ENCODE data around the gene PRM1.
"Not testable (repeated sequence)": the region's sequence is repeated elsewhere in the genome, so short reads cannot be mapped to it uniquely, and the experiment has no call there.

The PRM1 gene

DNA sequence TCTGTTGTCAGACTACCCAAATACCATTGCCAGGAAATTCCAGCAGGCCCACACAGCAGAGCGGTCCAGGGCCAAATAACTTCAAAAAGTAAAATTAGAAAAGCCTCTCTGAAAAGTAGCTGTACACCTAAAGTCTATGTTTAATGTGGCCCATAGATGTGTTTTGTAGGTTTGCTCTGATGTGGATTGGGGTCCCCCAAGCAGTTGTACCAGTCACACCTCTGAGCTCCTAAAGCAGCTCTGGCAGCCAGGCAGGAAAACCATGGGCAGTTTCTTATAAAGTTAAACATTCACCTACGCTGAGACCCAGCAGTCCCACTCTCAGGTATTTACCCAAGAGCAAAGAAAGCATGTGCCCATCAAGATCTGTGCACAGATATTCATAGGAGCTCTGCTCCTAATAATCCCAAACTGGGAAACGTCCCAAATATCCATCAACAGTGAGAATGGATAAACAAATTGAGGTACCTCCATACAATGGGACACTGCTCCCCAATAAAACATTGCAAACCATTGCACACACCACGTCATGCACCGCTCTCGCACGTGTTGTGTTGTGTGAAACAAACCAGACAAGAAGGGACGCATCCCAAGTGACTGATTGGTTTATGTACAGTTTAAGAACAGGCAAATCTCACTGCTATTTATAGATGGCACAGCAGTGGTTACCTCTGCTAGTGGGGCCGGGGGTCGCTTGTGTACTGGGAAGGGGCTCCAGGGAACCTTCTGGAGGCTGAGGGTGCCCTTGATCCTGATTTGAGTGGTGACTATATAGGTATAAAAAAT, 15.8 kb upstream of the PRM1 start:
- no peak for DNase-seq

GRCh38 chr16:11296351-11296705, 15.2 kb upstream of the PRM1 start:
- no peak for DNase-seq

DNA sequence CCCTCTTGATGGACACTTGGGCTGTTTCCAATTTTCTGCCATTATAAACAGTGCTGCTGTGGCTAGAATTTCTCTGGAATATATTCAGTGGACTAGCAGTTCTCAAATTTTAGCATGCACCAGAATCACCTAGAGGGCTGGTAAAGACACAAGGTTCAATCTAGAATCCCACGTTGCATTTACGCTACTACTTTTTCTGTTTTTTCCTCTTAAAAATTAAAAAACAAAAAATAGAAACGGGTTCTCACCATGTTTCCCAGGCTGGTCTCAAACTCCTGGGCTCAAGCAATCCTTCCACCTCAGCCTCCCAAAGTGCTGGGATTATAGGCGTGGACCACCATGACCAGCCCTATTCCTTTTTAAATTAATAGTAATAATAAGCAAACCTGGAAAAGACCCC, 14.5 kb upstream of the PRM1 start:
- no peak for DNase-seq

DNA sequence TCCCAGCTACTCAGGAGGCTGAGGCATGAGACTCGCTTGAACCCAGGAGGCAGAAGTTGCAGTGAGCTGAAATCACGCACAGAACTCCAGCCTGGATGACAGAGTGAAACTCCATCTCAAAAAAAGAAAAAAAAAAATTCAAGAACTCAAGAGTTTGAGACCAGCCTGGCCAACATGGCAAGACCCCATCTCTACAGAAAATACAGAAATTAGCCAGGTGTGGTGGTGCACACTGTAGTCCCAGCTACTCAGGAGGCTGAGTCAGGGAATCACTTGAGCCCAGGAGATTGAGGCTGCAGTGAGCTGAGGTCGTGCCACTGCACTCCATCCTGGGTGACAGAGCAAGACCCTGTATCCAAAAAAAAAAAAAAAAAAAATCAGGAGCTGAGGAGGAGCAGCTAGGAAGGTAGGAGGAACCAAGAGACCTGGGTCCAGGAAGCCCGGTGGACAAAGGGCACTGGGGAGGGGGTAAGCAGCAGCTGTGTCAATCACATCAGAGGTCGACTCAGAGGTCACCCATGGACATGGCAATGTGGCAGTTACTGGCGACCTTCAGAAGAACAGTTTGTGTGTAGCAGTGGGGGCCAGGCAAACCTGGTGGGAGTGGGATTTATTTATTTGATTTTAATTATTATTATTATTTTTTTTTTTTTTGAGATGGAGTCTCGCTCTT, 11.1 kb upstream of the PRM1 start:
- no peak for DNase-seq

- no peak for DNase-seq
These were observed 10.1 kb upstream of the PRM1 start for GRCh38 chr16:11291091-11291703.

DNA sequence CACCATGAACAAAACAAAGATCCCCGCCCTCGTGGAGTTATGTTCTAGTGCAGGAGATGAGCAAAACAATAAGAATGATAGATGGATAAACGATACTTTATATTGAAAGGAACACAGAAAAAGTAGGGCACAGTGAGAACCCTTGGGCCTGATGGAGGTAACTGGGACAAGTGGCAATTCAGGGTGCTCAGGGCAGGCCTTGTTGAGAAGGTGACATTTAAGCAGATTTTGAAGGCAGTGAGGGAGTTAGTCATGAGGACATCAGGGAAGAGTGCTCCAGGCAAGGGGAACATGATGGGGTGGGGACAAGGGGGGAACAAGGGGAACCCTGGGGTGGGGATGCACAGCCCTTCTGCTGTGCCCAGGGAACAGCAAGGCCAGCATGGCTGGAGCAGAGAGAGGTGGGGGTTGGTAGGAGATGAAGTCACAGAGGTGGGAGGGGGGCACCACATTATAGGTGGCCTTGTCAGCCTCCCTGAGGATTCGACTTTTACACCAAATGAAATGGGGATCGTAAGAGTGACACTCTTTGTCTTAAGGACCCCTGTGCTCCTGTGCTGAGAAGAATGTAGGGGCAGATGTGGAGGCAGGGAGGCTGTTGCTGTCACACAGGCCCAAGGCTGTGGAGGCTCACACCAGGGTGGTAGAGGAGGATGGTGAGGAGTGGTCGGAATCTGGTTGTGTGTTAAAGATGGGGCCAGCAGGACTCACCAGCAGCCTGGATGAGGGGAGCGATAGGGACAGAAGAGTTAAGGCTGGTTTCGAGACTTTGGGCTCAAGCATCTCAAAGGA, 9.2 kb upstream of the PRM1 start:
- DNase-seq, result no peak

DNA sequence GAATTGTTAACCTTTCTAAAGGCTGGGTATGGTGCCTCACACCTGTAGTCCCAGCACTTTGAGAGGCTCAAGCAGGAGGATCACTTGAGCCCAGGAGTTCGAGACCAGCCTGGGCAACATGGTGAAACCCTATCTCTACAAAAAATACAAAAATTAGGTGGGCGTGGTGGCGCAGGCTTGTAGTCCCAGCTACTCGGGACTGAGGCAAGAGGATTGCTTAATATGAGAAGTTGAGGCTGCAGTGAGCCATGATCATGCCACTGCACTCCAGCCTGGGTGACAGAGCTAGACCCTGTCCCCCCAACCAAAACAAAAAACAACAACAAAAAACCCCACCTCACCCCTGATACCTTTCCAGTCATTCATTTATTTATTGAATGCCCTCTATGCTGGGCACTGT, 8.6 kb upstream of the PRM1 start:
- not testable (repeated sequence) for DNase-seq

DNA sequence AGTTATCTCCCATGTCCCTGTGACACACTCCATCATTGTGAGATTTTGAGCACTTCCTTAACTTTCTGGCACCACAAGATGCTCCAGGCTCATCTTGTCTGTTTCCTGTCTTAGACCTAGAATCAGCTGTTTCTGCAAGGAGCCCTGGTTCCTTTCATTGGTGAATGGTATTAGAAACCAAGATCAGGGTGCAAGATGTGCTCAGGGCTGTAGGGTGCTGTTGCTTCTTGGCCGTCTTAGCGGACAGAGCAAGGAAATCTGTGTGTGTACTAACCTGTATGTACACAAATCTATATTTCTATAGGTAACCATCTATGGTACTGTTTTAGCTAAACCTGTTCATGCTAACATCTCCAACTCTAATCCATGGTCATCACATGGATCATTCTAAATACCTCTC, 8.1 kb upstream of the PRM1 start:
- DNase-seq, result no peak

DNA sequence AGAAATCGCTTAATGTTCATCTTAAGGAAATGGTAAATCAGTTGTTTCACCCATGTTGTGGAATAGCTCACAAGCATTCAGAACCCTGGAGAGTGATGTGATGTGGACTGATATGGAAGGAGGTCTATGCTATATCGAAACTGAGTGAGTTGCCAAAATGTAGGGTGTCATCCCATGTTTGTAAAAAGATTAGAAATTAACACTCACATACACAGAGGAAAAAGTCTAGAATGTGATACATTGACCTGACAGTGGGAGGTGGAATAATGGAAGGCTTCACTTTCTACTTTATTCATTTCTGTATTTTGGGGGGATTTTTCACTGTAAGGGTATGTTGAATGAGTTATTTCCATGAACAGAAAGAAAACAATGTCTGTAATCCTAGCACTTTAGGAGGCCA, 4.7 kb upstream of the PRM1 start:
- DNase-seq, result no peak

DNA sequence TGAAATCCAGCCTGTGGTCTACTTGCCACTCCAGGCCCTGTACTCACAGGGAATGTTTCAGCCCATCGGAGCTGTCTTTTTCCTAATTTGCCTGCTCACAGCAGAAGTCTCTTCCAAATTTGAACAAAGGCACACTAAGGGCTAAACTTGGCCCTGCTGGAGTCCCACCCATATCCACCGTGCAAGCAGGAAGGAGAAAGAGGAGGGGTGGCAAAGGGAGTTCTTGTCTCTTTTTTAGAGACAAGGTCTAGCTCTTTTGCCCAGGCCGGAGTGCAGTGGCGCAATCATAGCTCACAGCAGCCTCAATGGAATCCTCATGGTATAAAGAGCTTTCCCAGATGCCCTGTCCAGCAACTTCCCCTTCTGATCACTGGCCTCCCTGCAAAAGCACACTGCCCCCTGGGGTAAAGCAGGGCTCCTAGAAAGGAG, 2.7 kb upstream of the PRM1 start:
- no peak for DNase-seq

DNA sequence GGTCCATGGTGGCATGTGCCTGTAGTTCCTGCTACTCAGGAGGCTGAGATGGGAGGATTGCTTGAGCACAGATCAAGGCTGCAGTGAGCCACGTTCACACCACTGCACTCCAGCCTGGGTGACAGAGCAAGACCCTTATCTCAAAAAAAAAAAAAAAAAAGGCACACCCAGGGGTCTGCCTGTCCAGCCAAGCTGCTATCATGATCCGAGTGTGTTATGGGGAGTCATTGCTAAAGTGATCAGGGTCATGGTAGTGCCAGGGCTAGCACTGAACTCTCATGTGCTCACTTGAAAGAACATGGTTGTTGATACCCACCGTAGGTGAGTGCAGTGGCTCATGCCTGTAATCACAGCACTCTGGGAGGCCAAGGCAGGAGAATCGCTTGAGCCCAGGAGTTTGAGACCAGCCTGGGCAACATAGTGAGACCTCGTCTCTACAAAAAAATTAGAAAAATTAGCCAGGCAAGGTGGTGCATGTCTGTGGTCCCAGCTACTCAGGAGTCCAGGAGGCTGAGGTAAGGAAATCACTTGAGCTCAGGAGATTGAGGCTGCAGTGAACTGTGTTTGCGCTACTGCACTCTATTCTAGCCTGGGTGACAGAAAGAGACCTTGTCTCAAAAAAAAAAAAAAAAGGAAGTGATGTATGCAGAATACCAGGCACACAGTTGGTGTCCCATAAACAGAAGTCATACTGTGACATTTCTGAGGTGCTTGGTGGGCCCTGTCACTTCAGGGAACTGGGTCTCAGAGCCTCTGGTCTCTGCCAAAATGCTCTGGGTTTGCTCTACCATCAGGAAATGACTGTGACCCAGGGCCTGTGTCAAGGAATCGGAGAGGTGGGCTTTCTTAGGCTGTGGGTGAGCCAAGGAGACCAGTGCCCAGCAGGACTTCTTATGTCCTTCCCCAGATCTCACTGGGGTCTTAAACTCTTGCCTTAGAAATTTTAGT, 2.2 kb downstream of the PRM1 start:
- no peak for DNase-seq

- no peak for DNase-seq
These were observed 3.4 kb downstream of the PRM1 start for GRCh38 chr16:11277607-11278337.

GRCh38 chr16:11276896-11277593, 4.1 kb downstream of the PRM1 start:
- no peak for DNase-seq

DNA sequence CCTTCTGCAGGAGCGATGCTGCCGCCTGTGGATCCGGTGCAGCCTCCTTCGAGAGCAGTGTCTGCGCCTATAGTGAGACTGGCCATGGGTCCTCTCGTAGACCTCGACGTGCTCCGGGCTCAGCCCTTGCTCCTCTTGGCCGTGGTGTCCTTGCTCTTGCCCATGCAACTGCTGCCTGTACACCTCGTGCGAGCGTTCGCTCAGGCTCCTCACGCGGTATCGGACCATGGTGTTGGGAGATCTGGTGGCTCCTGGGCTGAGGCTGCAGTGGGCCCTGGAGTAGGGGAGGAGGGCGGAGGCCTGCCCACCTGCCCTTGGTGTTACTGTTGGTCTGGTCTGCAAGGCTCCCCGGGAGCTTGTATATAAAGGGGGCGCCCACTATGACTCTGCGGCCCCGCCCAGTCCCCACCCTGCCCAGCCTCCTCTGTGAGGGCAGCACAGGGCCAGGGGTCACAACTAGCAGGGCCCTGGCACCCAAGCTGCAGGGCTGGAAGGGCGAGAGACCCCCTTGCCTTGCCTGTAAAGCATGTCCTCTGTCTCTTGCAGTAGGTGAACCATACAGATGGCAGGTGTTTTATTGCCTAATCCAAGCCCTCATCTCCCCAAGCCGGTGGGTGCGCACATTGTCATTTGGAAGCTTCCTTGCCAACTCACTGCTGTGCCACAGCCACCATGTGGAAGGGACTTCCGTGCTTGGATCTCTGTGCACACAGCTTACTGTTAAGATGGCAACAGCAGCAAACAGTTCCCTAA, 4.8 kb downstream of the PRM1 start, which contains the start of gene PRM2:
TSS of gene PRM2 (minus strand) at position 338 of the 753 bp plus-strand sequence. CDS start at position 228, 110 bp downstream.
- DNase-seq, result no peak

GRCh38 chr16:11274964-11275363, 6.2 kb downstream of the PRM1 start:
- DNase-seq, result no peak

DNA sequence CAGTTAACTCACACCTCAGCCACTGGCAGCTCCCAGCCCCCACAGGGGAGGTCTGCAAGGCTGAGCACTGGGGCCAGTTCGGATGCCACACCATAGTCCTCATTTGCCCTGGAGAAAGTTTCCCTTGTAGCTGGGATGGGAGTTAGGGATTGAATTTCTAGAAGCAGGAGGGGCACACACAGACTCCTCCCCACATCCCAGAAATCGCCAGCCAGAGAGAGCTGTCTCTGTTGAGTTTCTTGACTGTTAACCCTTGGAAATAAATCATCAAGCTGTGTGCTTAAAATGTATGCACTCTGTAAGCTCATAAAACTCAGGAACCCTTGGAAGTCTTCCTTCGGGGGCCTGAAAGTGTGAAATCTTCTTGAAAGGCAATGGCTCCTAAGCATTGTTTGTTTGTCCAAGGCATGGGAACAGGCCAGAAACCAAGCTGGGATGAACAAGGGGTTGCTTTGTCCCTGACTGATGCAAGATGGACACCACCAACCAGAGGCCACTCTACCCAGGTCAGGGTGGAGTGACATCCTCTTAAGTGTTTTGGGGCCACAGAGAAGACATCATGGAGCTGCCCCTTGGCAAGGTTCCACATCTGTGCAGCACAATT, 7.3 kb downstream of the PRM1 start:
- DNase-seq, result no peak

DNA sequence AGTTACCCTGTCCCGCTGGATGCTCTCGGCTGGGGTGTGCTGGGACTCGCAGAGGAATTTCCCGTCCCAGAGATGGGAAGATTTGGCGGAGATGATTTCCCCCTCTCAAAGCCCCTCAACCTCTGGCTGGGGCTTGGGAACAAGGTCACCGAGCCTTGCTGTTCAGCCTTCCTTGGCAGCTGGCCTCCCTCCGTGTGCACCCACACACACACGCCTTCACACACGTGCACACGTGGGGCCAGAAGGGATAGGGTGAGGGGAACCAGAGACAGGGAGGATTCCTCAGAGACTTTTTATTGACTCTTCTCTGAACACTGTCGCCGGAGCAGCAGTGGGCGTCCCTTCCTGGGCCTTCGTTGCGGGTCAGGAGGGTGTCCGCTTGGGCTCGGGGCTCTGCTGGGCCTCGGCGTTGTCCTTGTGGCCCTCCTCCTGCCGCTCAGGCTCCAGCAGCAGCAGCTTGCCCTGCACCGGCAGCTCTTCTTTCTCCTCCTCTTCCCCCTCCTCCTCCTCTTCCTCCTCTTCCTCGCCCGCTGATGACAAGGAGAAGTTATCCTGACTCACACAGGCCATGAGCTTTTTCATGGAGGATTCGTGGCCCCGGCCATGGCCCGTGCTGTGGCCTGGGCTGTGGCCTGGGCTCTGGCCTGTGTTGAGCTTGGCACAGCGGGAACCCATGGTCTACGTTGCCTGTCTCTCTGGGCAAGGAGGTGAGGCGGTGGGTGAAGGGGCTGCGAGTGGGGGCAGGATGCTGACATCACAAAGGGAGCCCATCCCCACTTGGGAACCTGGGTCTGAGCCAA, 8.0 kb downstream of the PRM1 start, which contains the start of gene PRM3:
TSS of gene PRM3 (minus strand) at position 709 of the 800 bp plus-strand sequence. CDS start at position 675, 34 bp downstream.
- DNase-seq, result no peak

- no peak for DNase-seq
These were observed 8.6 kb downstream of the PRM1 start for GRCh38 chr16:11272484-11272883.
